Esophagus mucosa (tissue), 1 donor: Measurements from ENCODE around the gene TRAF3. TPM values are rescaled to one million over a fixed set of nuclear protein-coding genes. Genes with fewer than 3 reads are reported as not detected.
"Not testable (repeated sequence)": the region's sequence is repeated elsewhere in the genome, so short reads cannot be mapped to it uniquely, and the experiment has no call there.

Source experiments
- ATAC-seq: fragments of 200-7000 bp; cut with Tn5 transposase; one replicate; pipeline ENCODE4 v1.9.1; 2020
- total RNA-seq: library from RNA; stranded (reverse); gene quantifications from one replicate; pipeline ENCODE4 v1.2.4, GENCODE V29; 2023
- donor health status: DM: yes; HTN: yes; CAD: no.

The TRAF3 gene
- total RNA-seq, 1 donor from 2014 or later = 15.1 TPM

DNA sequence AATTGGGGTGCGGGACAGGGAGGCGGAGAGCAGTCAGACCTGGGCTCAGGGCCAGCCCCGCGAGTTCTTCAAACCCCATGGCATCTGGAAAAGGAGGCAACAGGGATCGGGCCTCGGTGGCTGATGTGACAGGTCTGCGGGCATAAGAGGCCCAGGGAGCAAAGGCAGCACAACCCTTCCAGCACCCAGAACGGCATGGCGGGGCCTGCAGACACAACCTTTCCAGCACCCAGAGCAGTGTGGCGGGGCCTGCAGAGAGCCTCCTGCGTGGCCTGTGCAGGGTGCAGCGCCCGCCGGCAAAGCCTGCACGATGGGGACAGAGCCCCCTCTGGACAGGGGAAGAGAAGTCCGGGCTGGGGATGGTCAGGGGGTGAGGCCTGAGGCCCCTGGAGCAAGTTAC lies 26.2 kb upstream of the TRAF3 start:
- ATAC-seq = no peak

DNA sequence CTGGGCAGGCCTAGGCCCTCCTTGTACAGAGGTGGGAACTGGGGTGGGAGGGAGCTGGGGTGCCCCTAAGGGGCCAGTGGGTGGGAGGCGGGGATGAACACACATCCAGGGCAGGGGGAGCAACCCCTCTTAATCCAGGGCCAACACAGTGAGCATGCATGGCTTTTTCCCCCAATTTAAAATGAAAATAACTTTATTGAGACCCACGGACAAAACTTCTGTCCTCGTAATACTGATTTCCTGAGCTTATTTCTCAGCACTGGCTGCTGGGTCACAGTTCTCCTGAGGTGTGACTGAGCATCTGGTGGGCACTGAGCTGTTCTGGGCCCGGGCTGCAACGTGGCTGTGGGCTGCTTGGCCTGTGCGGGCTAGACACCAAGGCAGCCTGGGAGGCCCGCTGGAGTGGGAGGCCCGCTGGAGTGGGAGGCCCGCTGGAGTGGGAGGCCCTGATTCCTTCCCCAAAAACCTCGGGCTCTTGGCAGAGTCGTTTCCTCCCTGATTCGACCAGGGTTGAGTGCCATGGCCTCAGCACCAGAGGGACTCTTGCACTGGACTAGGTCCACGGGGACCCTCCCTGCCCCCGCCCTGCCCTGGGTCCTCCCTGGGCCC lies 24.9 kb upstream of the TRAF3 start:
- no peak for ATAC-seq

DNA sequence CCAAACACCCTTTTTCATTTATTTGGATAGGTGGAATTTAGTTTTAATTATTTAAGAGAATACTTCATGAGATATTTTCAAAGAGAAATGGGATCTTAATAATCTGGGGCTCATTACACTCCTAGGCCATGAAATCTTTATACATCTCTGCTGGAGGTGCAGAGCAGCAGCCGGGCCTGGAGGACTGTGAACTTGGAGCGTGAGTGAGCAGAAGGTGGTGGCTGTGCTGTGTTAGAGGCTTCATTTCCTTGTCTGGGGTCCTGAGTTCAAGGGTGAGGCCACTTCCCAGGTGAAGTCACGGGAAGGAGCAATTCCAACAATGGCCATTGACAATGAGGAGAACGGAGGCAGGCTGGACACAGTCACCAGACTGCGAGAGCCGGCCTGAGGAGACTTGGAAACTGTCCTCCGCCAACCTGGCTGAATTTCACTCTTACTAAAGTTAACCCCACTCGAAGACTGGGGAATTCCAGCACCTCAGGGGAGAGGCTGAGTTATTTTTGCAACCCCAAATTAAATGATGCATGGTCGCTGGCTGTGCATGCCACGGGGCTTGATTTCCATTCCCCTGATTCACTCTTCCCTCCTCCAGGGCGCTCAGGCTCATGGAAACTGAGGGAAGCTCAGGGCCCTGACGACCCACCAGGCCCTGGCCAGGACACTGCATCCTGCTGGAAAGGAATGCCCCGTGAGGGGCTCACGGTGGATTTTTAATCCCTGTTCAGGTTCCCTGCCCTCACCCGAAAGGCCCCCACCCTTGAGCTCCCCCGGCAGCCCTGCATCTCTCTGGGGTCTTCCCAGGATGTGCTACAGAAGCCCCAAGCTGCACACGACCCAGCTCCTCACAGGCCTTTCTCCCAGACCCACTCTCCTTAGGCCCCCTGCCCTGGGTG lies 22.6 kb upstream of the TRAF3 start:
- ATAC-seq = no peak

DNA sequence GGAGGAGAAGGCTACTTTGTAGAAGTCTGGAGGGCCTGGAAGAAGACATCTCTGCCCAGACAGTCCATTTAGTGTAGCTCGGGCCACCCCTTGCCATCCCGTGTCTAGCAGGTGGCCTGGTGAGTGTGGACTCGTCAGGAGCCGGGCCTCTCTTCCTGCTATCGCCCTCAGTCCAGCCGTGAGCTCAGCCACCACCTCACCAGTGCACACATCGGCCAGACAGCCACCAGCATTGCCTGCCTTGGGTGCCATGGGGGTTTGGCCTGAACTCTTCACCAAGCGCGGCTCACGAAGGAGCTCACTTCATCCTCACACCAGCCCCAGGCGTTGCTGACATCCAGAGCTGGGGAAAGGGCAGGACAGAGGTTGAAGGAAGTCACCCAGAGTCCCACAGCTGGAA lies 19.6 kb upstream of the TRAF3 start:
- ATAC-seq = peak; percentile 6

DNA sequence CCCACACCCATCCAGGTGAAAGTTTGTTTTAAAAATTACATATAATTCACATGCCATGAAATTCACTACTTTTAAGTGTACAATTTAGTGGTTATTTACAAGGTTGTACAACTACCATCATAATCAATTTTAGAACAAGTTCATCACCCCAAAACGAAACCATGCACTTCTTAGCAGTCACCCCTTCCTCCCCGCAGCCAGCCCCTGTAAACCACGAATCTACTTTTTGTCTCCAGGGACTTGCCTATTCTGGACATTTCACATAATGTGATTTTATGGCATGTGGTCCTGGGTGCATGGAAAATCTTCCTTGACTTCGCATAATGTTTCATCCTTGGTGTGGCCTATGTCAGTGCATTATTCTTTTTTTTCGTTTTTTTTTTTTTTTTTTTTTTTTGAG lies 19.2 kb upstream of the TRAF3 start:
- ATAC-seq = no peak

DNA sequence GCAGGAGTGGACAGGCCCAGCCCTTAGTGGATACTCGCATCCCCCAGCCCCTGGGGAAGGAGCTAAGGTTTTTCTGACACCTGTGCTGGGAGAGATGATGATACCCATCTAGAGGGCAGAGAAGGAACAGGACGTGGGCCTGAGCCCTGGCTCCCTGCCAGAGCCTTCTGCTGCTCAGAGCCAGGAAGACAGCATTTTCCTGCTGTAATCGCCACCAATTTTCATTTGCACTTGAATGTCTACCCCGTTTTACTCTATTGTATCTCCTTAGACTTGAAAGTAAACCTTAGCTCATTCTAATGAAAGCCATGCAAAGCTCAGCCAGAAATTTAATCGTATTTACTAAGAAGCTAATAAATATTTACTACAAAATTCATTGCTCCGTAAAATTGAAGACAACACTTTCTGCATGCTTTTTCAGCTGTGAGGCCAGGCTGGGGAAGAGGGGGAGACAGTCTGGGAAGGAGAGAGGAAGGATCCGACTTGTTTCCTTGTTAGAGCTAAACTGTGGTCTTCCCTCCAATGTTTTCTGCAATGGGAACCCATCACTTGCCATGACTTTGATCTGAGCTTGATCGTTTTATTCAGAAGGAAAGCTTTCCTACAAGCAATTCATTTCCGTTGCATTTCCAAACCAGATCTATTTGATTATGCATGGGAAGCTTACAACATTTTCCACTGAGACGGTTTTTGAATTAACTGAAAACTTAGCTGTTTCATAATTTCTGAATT lies 17.6 kb upstream of the TRAF3 start:
- ATAC-seq = no peak

DNA sequence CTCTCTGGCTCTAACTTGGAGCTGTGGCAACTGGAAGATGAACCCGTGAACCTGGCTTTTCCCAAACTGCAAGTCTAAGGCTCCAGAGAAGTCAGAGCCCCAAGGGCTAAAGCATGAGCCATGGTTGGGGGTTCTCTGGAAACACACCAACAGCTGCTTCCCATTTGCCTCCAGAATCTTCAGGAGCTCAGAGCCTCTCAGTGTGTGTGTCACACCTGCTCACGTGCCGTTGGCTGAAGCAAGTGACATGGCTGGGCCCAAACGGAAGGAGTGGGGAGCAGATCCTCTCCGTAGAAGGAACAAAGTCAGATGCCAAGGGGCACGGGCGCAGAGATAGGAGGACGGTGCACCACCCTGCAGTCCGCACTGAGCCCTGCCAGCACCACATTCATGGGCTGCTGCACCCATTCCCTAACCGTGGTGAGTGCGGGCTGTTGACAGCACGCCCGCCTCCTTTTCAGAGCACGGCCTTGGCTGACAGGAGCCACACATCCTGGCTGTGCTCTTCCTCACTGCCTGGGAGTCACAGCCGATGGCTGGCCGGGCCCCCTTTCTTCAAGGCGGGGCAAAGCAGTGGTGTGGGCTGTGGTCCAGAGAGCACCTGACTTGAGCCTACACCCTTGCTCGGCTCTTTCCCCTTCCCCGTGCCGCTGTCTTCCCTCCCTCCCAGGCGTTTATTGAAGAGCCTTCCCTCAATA lies 16.6 kb upstream of the TRAF3 start:
- ATAC-seq = peak; percentile 42

DNA sequence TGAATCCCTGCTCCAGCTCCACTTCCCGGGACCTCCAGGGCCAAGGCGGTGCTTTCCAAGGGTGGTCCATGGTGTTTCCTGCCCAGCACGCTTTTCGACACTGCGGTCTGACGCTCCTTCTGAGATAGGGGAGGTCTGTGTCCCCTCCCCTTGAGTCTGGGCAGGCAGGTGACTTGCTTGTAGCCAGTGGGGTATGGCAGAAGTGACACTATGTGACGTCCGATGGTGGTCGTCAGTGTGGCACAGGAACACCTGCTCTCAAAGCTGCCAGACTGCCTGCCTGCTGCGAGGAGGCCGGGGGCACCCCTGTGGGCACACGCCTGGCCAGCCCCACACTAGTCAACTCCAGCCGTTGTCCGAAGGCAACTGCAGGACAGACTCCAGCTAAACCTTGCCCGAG lies 16.0 kb upstream of the TRAF3 start:
- ATAC-seq = peak; percentile 6

DNA sequence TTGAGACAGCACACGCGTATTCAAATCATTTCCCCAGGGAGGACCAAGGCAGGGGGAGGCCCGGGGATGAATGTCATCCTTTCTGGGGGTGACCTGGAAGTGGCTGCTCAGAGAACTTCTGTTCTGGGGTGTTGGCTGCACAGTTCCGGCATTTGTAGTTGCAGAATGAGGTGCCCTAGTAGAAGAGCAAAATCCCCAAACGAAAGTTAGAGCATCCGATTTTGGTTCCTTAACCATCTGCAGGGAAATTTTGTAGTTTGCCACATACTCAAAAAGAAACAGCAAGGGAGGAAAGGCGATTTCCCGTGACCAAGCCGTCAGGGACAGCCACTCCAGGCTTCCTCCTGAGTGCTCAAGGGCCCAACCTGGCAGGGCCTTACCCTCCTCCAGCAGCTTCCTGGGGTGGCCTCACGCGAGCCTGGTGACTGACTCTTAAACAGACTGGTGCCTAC lies 13.0 kb upstream of the TRAF3 start:
- peak; percentile 6 for ATAC-seq

DNA sequence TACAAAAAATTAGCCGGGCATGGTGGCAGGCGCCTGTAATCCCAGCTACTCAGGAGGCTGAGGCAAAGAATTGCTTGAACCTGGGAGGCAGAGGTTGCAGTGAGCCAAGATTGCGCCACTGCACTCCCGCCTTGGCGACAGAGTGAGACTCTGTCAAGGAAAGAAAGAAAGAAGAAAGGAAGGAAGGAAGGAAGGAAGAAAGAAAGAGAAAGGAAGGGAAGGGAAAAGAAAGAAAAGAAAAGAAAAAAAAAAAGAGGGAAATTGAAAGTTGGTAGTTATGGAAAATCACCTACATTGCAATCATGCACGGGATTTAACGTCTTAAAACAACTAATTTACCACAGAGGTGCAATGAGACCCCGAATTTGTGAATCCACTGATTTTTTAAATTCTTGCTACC lies 11.5 kb upstream of the TRAF3 start:
- ATAC-seq = not testable (repeated sequence)

DNA sequence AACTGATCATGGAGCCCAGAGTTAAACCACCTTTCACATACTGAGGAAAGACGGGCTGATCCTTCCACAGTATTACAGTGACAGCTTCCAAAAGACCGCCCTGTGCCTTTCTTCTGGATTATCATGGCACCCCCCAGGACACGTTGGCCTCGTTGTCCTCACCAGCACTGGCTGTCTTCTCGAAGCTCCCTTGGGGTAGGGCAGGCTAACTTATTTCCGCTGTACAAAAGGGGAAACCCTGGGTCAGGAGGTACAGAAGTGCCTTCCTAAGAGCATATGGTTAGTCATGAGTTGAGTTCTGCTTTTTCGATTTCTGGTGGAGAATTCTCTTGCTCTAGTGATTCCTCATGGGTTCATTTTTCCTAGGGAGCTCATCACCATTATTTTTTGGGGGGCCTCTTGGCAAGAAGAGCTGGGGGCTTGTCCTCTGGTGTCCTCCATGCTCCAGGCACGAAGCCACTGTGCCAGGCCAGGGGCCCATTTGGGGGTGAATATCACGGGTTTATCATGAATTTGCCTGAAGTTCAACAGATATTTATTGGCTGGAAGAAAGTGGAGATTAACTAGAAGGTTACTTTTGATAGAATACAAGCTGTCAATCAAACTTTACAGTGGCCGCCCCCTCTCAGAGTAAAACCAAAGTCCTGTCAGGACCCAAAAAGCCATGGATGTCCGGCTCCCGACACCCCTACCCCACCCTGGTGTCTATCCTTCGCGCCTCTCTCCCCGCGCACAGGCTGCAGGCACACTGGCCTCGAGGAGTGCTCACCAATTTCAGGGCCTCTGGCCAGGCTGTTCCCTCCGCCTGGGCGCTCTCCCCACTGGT lies 8.8 kb upstream of the TRAF3 start:
- ATAC-seq = peak; percentile 44

DNA sequence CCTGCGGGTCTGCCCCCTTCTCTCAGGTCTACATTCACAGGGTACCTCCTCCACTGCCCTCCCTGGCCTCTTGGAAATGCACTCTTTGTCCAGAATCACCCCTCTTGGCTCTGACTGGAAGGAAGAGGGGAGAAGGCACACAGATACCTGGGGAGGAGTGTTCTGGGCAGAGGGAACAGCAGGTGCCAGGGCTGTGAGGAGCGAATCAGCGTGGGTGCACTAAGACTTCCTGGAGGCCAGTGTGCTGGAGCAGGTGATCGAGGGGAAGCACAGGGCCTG lies 8.3 kb upstream of the TRAF3 start:
- peak; percentile 4 for ATAC-seq

DNA sequence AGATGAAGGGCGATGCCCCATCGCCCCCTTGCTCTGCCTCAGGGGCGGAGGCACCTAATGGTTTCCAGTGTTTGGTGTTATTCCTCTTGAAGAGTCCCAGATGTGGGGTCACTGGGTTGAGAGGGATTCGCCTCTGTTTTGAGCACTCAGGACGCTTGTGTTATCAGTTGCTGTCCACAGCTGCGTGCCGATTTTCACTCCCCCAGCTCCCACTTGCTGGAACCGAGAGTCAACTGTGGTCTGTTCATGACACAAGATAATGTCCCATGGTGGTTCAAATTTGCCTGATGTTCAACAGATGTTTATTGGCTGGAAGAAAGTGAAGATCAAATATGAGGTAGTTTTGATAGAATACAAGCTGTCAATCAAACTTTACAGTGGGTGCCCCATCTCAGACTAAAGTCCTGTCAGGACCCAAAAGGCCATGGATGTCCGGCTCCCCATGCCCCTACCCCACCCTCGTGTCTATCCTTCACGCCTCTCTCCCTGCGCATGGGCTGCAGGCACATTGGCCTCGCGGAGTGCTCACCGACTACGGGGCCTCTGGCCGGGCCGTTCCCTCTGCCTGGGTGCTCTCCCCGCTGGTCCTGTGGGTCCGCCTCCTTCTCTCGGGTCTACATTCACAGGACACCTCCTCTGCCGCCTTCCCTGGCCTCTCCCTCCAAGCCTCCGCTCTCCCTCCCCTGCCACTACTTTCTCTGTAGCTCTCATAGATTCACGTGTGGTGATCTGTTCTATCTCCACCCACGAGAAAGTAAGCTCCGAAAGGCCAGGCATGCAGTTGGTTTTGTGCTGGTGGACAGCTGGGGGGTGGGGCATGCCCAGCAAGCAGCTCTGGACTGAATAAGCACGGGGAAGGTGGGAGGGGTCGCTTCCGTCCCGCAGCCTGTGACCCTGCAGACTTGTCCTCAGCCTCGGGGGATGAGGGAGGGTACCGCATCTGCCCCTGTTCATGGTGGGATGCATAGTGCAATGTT lies 6.8 kb upstream of the TRAF3 start:
- ATAC-seq = no peak

DNA sequence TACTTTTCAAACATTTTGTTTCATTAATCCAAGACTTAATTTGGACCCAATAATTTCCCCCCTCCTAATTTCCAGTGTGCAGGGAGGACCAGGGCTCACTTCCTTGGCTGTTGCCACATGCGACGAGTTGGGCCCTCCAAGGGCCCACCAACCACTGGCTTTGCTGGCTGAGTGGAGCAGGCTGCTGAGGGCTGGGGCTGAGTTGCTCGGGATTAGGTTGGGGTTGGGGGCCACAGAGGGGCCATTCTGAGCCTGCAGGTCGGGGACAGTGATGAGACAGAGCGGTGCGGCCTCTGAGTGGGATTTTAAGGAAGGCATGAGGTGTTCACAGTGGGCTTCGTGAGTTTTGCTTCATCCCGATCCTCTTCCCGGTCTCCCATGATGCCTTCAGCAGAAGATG lies 6.1 kb upstream of the TRAF3 start:
- ATAC-seq = no peak

DNA sequence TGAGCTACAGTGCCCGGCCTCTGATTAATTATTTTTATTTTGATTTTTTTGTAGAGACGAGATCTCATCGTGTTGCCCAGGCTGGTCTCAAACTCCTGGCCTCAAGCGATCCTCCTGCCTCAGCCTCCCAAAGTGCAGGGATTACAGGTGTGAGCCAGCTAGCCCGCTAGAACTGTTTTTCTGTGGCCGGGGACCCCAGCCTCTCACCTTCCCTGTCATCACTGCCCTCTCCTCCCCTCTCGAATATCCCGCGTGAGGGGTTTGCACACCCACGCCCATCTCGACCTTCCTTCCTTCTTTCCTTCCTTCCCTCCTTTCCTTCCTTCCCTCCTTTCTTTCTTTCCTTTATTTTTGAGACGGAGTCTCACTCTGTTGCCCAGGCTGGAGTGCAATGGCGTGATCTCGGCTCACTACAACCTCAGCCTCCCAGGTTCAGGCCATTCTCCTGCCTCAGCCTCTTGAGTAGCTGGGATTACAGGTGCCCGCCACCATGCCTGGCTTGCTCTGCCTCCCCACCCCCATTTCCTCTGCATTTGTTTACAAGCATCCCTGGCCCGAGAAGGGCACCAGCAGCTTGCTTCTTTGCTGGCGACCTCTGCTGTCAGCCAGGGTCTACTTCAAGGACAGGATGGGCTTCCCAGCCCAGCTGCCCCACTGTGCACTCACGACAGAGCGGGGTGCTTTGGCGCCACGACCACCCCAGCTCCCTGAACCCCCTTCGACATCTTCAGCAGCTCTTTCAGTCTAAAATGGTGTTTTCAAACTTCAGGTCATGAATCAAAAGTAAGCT lies 4.3 kb upstream of the TRAF3 start:
- no peak for ATAC-seq

DNA sequence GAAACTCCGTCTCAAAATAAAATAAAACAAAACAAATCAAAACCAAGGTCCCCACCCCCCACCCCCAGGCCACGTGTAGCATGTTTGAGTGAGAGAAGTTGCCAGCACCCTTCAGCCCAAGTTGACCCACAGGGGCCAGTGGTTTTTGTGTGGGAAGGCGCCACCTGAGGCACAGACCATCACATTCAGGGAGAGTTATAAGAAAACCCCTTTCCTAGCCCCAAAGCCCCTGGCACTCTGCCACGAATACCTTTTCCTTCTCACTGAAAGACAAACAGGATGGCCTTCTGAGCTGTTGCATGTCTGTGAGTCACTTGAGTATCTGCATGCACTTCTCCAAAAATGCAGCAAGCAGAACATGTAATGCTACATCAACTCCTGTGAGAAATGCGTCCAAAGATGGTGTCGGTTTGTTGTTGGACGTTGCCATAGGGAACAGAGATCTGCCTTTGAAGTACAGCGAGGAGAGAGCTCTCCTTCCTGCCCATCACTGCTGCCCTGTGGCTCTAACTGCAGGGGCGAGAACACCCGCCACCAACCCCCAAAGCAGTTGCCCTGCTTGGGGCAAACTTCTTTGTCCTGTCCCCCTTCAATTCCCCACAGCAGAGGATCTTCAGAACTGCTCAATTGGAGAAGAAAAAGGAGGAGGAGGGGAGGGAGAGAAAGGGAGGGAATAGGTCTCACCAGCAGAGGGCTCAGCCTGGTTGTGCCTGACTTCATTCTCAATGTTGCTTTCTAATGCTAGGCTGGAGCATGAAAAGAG lies 2.7 kb upstream of the TRAF3 start:
- peak; percentile 42 for ATAC-seq

DNA sequence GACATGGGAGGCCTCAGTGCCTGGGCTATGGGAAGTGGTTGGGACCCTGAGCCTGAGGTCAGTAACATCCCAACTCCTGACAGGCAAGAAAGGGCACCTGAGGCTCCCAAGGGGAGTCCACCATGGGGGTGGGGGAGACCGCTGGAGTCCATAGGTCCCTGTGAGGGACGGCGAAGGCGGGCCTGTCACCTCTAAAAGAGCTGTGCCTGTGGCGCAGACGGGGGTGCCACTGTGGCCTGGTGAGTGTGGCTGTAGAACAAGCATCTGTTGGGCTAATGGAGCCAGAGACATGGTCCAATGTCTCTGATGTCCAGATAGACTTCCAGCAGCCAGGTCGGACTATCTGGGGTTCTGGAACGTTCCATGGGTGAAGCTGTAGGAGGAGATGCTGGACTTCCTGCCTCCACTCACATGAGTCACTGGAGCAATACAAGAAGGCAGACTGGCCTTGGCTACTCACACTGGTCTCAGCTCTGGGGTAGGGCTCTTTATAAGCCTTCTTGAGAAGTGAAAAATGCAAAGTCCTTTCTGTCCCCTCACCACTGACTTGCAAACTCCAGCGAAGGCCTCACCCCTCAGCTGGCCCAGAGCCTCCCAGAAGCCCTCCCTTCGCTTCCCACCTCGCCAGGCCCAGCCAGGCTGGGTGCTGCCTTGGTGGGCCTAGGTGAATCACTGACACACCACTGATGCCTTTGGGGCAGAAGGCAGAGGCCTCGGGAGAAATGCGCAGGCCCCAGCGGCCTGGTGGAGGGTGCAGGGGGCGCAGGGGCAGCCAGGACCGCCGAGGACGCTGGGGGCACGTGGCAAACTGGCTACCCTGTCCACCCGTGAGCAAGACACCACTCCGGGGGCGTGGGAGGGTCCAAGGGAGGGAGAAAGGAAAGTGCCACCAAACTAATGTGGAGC lies 1.1 kb upstream of the TRAF3 start:
- ATAC-seq = peak; percentile 48

DNA sequence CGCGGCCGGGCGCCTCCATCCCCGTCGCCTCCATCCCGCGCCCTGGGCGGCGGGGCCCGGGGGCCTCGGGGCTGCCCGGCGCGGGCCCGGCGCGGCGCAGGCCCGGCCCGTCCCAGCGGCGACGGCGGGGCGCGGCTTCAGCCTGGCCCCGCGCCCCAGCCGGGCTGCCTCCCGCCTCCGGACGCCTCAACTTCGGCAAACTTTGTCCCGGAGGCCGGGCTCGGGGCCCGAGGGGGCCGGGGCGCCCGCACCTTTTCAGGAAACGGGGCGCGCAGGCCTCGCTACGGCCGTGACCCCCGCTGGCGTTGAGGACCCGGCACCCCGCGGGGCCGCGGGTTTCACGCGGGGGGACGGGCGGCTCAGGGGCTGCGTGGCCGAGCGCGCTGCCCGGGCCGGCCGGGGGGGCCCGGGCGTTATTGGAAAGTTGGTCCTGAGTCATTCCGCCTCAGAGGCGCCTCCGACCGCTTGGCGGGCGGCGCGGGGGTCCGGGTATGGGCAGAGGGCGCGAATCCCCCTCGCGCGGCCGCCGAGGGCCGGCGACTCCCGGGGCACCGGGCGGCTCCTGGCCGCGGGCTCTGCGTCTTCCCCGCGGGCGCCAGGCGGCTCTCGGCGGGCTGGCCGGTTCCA lies 575 bp downstream of the TRAF3 start:
- peak; percentile 33 for ATAC-seq
